KMS-11 (cell line): ENCODE data around the gene SCNN1A.

Experiments used
- H2AFZ ChIP-seq: fragments of 200-600 bp; sonication (generic); 2 replicates; pipeline ENCODE4 v1.6.1; 2016; ENCODE audit warnings: antibody characterized with exemption, mixed run types, low read depth
- H3K27ac ChIP-seq: fragments of 200-600 bp; sonication (generic); 2 replicates; pipeline ENCODE4 v1.6.1; 2016; ENCODE audit warnings: mild to moderate bottlenecking, mixed run types
- H3K27me3 ChIP-seq: fragments of 200-600 bp; sonication (generic); 2 replicates; pipeline ENCODE4 v1.6.1; 2017; ENCODE audit warnings: mild to moderate bottlenecking, low read depth, mixed run types, moderate library complexity; ENCODE audit not compliant: insufficient read depth
- H3K36me3 ChIP-seq: fragments of 200-600 bp; sonication (generic); 2 replicates; pipeline ENCODE4 v1.6.1; 2017; ENCODE audit warnings: mild to moderate bottlenecking, mixed run types; ENCODE audit not compliant: insufficient read depth
- H3K4me1 ChIP-seq: fragments of 200-600 bp; sonication (generic); 2 replicates; pipeline ENCODE4 v1.6.1; 2016; ENCODE audit warnings: mild to moderate bottlenecking, low read depth, mixed run types; ENCODE audit not compliant: poor library complexity, severe bottlenecking
- H3K4me2 ChIP-seq: fragments of 200-600 bp; sonication (generic); 2 replicates; pipeline ENCODE4 v1.7.0; 2016; ENCODE audit warnings: mild to moderate bottlenecking, mixed run types
- H3K4me3 ChIP-seq: fragments of 200-600 bp; sonication (generic); IDR thresholded peaks from 2 replicates; pipeline ENCODE4 v1.6.1; 2017; ENCODE audit warnings: low read depth, low read length, mixed read lengths; ENCODE audit not compliant: insufficient read depth
- H3K79me2 ChIP-seq: fragments of 200-600 bp; sonication (generic); 2 replicates; pipeline ENCODE4 v1.6.1; 2016; ENCODE audit warnings: low read depth, mixed run types; ENCODE audit not compliant: insufficient read depth
- H3K9ac ChIP-seq: fragments of 200-600 bp; sonication (generic); 2 replicates; pipeline ENCODE4 v1.6.1; 2016; ENCODE audit warnings: mild to moderate bottlenecking, mixed run types
- H4K20me1 ChIP-seq: fragments of 200-600 bp; sonication (generic); 2 replicates; pipeline ENCODE4 v1.6.1; 2016; ENCODE audit warnings: mild to moderate bottlenecking, mixed run types; ENCODE audit not compliant: insufficient read depth
- TF ChIP-seq, protein P1 (sequence below): fragments of 200-600 bp; sonication (generic); conservative IDR thresholded peaks from 2 replicates; pipeline ENCODE4 v1.6.1; 2017; ENCODE audit warnings: low read depth, mild to moderate bottlenecking, antibody characterized with exemption, low read length, moderate library complexity, mixed read lengths

SCNN1A gene

DNA sequence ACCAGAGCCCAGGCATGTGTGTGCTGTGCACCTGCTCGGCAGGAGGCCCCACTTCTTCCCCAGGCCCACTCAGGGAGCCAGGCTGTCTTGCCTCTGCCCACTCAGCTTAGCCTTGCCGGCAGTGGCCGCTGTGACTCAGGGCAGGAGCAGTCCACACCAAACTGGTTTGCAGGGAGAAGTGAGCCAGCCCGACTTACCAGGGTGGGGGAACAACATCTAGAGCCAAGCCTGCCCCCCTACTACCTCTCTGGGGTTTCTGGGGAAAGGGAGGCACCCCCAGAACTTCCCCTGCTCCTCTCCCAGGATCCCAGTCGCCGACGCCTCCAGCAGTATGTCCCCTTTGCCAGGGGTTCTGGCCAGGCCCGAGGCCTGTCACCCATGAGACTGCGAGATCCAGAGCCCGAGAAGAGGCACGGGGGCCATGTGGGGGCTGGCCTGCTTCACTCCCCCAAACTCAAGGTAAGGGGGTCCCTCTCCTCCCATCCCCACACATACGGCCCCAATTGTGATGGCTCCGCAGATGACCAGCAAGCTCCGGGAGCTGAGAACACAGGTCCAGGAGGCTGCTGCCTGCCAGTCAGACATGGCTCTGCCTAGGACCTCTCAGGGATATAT is 61.9 kb downstream of the SCNN1A start:
- TF ChIP-seq, protein P1, sequence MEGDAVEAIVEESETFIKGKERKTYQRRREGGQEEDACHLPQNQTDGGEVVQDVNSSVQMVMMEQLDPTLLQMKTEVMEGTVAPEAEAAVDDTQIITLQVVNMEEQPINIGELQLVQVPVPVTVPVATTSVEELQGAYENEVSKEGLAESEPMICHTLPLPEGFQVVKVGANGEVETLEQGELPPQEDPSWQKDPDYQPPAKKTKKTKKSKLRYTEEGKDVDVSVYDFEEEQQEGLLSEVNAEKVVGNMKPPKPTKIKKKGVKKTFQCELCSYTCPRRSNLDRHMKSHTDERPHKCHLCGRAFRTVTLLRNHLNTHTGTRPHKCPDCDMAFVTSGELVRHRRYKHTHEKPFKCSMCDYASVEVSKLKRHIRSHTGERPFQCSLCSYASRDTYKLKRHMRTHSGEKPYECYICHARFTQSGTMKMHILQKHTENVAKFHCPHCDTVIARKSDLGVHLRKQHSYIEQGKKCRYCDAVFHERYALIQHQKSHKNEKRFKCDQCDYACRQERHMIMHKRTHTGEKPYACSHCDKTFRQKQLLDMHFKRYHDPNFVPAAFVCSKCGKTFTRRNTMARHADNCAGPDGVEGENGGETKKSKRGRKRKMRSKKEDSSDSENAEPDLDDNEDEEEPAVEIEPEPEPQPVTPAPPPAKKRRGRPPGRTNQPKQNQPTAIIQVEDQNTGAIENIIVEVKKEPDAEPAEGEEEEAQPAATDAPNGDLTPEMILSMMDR, result no peak
- H3K79me2 ChIP-seq, result no peaks in the 10 kb centered on the region
- H3K9ac ChIP-seq, result no peak overlapping the region
- H3K4me1 ChIP-seq, result peaks cover 16% of the 10 kb centered on the region
- H3K4me2 ChIP-seq, result no peak overlapping the region; the same call in 1 of the 2 replicates
- H2AFZ ChIP-seq, result no peak overlapping the region
- H3K4me3 ChIP-seq, result no peak overlapping the region
- no peaks in the 10 kb centered on the region for H3K27me3 ChIP-seq
- H3K27ac ChIP-seq, result no peak overlapping the region
- H4K20me1 ChIP-seq, result no peaks in the 10 kb centered on the region
- H3K36me3 ChIP-seq, result no peaks in the 10 kb centered on the region

DNA sequence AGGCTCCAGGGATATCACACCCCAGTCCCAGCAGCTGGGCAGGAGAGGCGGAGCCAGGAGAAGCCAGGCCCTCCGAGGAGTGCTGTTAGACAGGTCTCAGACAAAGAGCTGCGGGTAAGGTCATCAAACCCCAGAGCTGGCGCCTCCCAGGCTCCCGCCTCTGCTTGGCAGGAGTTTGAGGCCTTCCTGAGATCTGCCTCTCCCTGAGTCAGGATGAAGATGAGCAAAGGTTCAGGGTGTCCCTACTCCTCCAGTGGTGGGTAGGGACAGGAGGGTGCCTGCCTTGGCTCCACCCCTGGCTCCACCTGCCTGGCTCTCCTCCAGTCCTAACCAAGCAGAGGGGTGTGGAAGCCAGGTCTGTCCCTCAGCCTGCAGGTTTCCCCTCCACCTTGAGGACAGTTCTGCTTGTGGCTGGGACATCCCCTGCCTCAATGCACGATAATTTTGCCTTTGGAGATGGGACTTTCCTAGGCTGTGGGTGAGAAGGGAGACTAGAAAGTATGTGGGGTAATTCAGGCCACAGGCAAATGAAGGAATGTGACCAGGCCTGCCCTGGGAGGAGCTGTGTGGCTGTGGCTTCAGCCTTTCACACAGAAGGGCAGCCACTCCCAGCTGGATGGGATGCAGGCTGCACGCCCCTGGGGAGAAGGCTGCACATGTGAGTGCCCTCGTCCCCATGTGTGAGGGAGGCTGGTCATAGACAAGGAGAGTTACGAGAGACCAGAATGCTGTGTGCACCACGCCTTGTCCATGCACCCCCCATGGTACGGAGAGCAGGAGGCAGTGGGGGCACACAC is 62.6 kb downstream of the SCNN1A start:
- Histone ChIP-seq H3K36me3 (no peaks in the 10 kb centered on the region), H4K20me1 (no peaks in the 10 kb centered on the region), H3K4me1 (peaks cover 16% of the 10 kb centered on the region), H3K4me2 (no peak overlapping the region; the same call in 1 of the 2 replicates), H3K27me3 (no peaks in the 10 kb centered on the region), H3K79me2 (no peaks in the 10 kb centered on the region), H3K9ac (no peak overlapping the region), H3K4me3 (no peak overlapping the region), H3K27ac (no peak overlapping the region), H2AFZ (peak overlapping the region; percentile 45)
- TF ChIP-seq, protein P1, result no peak

DNA sequence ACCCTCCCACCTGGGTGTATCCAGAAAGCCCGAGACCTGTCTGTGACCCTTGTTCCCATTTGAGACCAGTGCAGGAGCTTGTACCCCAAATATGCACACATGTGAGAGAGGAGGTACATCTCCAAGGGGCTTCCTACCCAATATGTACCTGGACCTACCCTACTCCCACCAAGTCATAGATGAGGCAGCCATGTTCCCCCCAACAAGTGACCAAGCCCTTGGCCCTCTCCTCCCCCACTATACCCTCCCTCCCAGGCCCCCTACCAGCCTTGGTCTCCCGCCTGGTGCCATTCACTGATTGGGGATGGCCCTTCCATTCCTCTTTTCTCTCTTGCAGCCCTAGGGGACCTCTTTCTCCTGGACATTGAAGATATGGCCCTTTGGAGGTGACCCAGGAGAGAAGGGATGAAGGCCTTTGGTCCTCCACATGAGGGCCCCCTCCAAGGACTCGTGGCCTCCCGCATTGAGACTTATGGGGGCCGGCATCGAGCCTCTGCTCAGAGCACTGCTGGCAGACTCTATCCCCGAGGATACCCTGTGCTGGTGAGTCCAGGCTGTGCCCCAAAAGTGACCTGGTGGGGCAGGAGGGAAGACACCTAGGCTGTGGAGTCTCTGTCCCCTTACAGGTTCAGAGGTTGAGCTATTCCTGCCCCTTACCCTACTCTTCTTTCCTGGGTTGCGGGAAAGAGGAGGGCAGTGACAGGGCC is 63.4 kb downstream of the SCNN1A start:
- no peaks in the 10 kb centered on the region for H4K20me1 ChIP-seq
- no peaks in the 10 kb centered on the region for H3K79me2 ChIP-seq
- H3K27ac ChIP-seq, result no peak overlapping the region
- TF ChIP-seq, protein P1, result no peak
- no peak overlapping the region; the same call in 1 of the 2 replicates for H3K4me2 ChIP-seq
- H3K9ac ChIP-seq, result no peak overlapping the region
- H3K4me3 ChIP-seq, result no peak overlapping the region
- H3K27me3 ChIP-seq, result no peaks in the 10 kb centered on the region
- no peak overlapping the region for H2AFZ ChIP-seq
- H3K36me3 ChIP-seq, result no peaks in the 10 kb centered on the region
- peaks cover 16% of the 10 kb centered on the region for H3K4me1 ChIP-seq

DNA sequence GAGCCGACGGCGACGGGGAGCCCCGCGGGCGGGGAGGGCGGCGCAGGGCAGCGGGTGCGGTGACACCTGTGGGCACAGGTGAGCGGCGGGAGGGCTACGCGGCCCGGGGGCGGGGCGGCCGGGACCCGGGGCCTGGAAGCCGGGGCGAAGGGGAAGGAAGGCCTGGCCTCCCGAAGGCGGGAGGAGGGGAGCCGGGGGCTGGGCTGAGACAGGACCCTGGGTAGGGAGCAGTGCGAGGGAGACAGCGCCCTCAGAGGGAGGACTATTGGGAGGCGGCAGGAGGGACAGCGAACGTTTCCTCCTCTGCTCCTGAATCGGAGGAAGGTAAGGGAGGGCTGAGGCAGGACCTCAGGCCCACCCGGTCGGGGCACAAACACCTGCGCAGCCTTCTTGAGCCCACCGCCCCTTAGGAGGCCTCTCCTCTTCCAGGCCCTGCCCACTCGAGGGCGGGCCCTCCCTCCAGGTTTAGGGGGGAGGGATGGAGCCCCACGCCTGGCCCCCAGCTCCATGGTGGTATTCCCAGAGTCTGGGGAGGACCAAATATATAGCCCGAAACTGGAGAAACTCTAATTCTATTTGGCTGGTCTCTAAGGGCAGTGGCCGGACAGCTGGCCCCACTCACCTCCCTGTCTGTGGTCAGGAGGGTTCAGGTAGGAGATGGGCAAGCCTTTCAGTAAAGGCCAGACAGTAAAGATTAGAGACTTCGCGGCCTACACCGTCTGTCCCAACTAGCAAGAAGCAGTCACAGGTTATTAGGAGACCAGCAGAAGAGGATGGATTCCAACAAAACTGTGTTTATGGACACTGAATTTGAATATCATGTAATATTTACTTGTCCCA is 64.4 kb downstream of the SCNN1A start:
- H3K9ac ChIP-seq, result no peak overlapping the region
- no peak overlapping the region for H3K27ac ChIP-seq
- H3K79me2 ChIP-seq, result no peaks in the 10 kb centered on the region
- H3K36me3 ChIP-seq, result no peaks in the 10 kb centered on the region
- H2AFZ ChIP-seq, result no peak overlapping the region
- no peak overlapping the region for H3K4me3 ChIP-seq
- H3K4me1 ChIP-seq, result peaks cover 16% of the 10 kb centered on the region
- TF ChIP-seq, protein P1, result no peak
- H3K4me2 ChIP-seq, result no peak overlapping the region
- no peaks in the 10 kb centered on the region for H3K27me3 ChIP-seq
- H4K20me1 ChIP-seq, result no peaks in the 10 kb centered on the region
